ENCODE data around the gene DNMT3L. TPM values are rescaled to one million over a fixed set of nuclear protein-coding genes. Genes with fewer than 3 reads are reported as not detected.
"Not testable (repeated sequence)": the region's sequence is repeated elsewhere in the genome, so short reads cannot be mapped to it uniquely, and the experiment has no call there.

Gene DNMT3L
- total RNA-seq, 1 donor from 2014 or later, result not detected

DNA sequence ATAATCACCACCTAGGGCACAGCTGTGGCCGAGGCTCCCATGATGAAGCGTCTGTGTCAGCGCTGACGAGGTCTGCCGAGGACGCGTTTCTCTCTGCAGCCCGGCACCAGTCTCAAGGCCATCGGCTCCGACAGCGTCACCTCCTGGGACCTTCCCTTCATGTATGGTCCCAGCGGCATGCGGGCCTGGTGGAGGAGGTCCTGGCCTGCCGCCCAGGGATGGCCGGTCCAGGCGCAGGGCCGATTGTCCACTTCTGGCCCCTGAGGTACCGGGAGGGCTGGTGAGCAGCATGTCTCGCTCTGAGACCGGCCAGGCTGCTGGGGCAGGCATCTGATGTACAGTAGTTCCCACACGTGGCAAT, 64.6 kb downstream of the DNMT3L start:
- DNase-seq (ENCODE audit: low spot score), result not testable (repeated sequence)

Other genes starting within 250 kb of the DNMT3L start
- 48.3 TPM for gene TRAPPC10, start 249.6 kb downstream of the DNMT3L start, total RNA-seq
- 8.3 TPM for gene PWP2, start 154.5 kb downstream of the DNMT3L start, total RNA-seq
- gene GATD3, start 128.2 kb downstream of the DNMT3L start, total RNA-seq, result 9.2 TPM
- 3.0 TPM for gene ICOSLG, start 21.0 kb downstream of the DNMT3L start, total RNA-seq
- not detected for gene AIRE, start 24.0 kb upstream of the DNMT3L start, total RNA-seq
- 163 TPM for gene PFKL, start 38.2 kb upstream of the DNMT3L start, total RNA-seq
- gene CFAP410, start 77.5 kb upstream of the DNMT3L start, total RNA-seq, result 20.2 TPM
- gene TRPM2, start 91.7 kb upstream of the DNMT3L start, total RNA-seq, result 10.0 TPM
- 3.8 TPM for gene LRRC3, start 193.6 kb upstream of the DNMT3L start, total RNA-seq